OCI-LY7 (cell line): Measurements from ENCODE around the gene IRGC. TPM values are rescaled to one million over a fixed set of nuclear protein-coding genes. Genes with fewer than 3 reads are reported as not detected.

ENCODE experiments used
- BruUV-seq: library from RNA; stranded (reverse); fragments of 400-500 nt; replicated peaks from 2 replicates; lab custom pipeline; 2021; lab: Mats Ljungman, UMichigan
- CTCF ChIA-PET: fragments of 300-600 bp; sonication (Branson Sonifier 250); formaldehyde crosslinking; loops from one replicate; lab custom pipeline; 2022; ENCODE audit warnings: antibody characterized with exemption; ENCODE audit not compliant: unreplicated experiment; lab: Charles Lee
- POLR2A ChIA-PET: fragments of 300-600 bp; sonication (Branson Sonifier 250); formaldehyde crosslinking; loops from one replicate; lab custom pipeline; 2022; ENCODE audit warnings: antibody characterized with exemption; lab: Charles Lee
- DNase-seq: peaks from one replicate; pipeline ENCODE4 v3.0.0-alpha.2; 2015; ENCODE audit warnings: low spot score
- H2AFZ ChIP-seq: fragments of 200-600 bp; sonication (generic), shearing (Covaris generic); 2 replicates; pipeline ENCODE4 v1.6.1; 2014; ENCODE audit warnings: mild to moderate bottlenecking, antibody characterized with exemption, low read length, moderate library complexity
- H3K27ac ChIP-seq: fragments of 200-600 bp; sonication (generic); 2 replicates; pipeline ENCODE4 v1.5.1; 2014; ENCODE audit warnings: mixed run types, low read depth, mild to moderate bottlenecking, moderate library complexity, low read length, inconsistent platforms; ENCODE audit not compliant: poor library complexity, severe bottlenecking
- H3K36me3 ChIP-seq: fragments of 200-600 bp; sonication (generic); 2 replicates; pipeline ENCODE4 v1.6.1; 2014; ENCODE audit warnings: mild to moderate bottlenecking, antibody characterized with exemption, low read length, moderate library complexity, mixed read lengths; ENCODE audit not compliant: insufficient read depth
- H3K4me1 ChIP-seq: fragments of 200-600 bp; sonication (generic); 2 replicates; pipeline ENCODE4 v1.5.1; 2014; ENCODE audit warnings: mild to moderate bottlenecking, low read length; ENCODE audit not compliant: insufficient read depth, poor library complexity, severe bottlenecking
- H3K4me2 ChIP-seq: fragments of 200-600 bp; sonication (generic); 2 replicates; pipeline ENCODE4 v1.6.1; 2014; ENCODE audit warnings: mild to moderate bottlenecking, low read length
- H3K4me3 ChIP-seq: fragments of 200-600 bp; sonication (generic); 2 replicates; pipeline ENCODE4 v1.5.1; 2014; ENCODE audit warnings: mild to moderate bottlenecking, low read depth, low read length; ENCODE audit not compliant: poor library complexity, severe bottlenecking
- H3K79me2 ChIP-seq: fragments of 200-600 bp; sonication (generic); 2 replicates; pipeline ENCODE4 v1.6.1; 2016; ENCODE audit warnings: low read depth, mild to moderate bottlenecking, low read length, moderate library complexity, mixed read lengths; ENCODE audit not compliant: insufficient read depth
- H3K9me2 ChIP-seq: fragments of 200-600 bp; sonication (generic); 2 replicates; pipeline ENCODE4 v1.6.1; 2016; ENCODE audit warnings: mild to moderate bottlenecking, low read length, mixed read lengths; ENCODE audit not compliant: insufficient read depth
- H3K9me3 ChIP-seq: fragments of 200-600 bp; sonication (generic); 2 replicates; pipeline ENCODE4 v1.6.1; 2014; ENCODE audit warnings: mild to moderate bottlenecking, mixed run types, low read length, mixed read lengths
- H4K20me1 ChIP-seq: fragments of 200-600 bp; sonication (generic); 2 replicates; pipeline ENCODE4 v1.6.1; 2014; ENCODE audit warnings: mild to moderate bottlenecking, antibody characterized with exemption, low read length, moderate library complexity, mixed read lengths; ENCODE audit not compliant: insufficient read depth
- CTCF ChIP-seq: fragments of 200-600 bp; sonication (generic); conservative IDR thresholded peaks from 2 replicates; pipeline ENCODE4 v1.5.1; 2014; ENCODE audit warnings: mild to moderate bottlenecking, antibody characterized with exemption, low read length, moderate library complexity, mixed read lengths
- EZH2phosphoT487 ChIP-seq: fragments of 200-600 bp; sonication (generic); IDR thresholded peaks from 2 replicates; pipeline ENCODE4 v1.6.1; 2018; ENCODE audit warnings: low read depth, borderline replicate concordance, mild to moderate bottlenecking, mixed run types, antibody characterized with exemption, low read length, moderate library complexity, mixed read lengths
- intact Hi-C: fragments of 100-400 bp; cut with micrococcal nuclease; formaldehyde crosslinking; loops from one replicate; pipeline ENCODE4 v1.10.0; 2022; ENCODE audit not compliant: unreplicated experiment
- total RNA-seq, 2 experiments: library from RNA; depleted of rRNA in 1 of 2; stranded (reverse); fragments of >200 nt in 1 of 2; shearing (Covaris generic) in 1 of 2; gene quantifications; 2 replicates each; pipeline ENCODE4 v1.2.3, GENCODE V29; 2014 to 2022

IRGC gene
- total RNA-seq, 2 experiments from 2014 or later, result not detected

DNA sequence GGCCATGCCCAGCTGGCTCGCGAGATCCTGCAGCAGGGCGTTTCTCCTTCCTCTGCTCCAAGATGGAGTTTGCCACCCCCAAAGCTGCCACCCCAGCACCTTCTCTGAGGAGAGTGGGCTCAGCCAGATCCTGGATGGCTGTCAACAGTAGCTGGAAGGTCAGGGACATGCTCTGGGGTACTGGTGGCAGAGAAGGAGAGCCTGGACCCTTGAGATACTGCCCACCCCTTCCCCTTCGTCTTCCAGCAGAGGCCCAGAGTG, 11.6 kb downstream of the IRGC start:
- BruUV-seq, result no TSS peak
- Histone ChIP-seq H3K4me1 (peaks cover 15% of the 10 kb centered on the region), H3K4me2 (no peak overlapping the region), H4K20me1 (no peaks in the 10 kb centered on the region), H3K4me3 (no peak overlapping the region), H3K79me2 (no peaks in the 10 kb centered on the region), H3K27ac (no peak overlapping the region), H3K9me3 (no peaks in the 10 kb centered on the region), H3K36me3 (peaks cover 47% of the 10 kb centered on the region), H2AFZ (no peak overlapping the region), H3K9me2 (no peaks in the 10 kb centered on the region)
- ChIA-PET POLR2A (no interaction called here), CTCF (no interaction called here)
- no peak for TF ChIP-seq EZH2phosphoT487
- no peak for TF ChIP-seq CTCF
- intact Hi-C loops, result loop anchor here (10.0 kb wide), 1 partner anchor 63 kb away; no protein-coding TSS in a partner anchor
- no peak for DNase-seq

- ChIA-PET POLR2A (interaction anchor here (0.9 kb wide), 1 partner anchor 50 kb away, joined by 3 read pairs; no protein-coding TSS in a partner anchor), CTCF (no interaction called here)
- no peak for DNase-seq
- no peaks in the 10 kb centered on the region for H3K79me2 ChIP-seq
- H3K4me1 ChIP-seq, result peaks cover 10% of the 10 kb centered on the region
- H3K27ac ChIP-seq, result no peak overlapping the region
- no peak overlapping the region for H2AFZ ChIP-seq
- no peaks in the 10 kb centered on the region for H3K9me2 ChIP-seq
- TF ChIP-seq CTCF (no peak), EZH2phosphoT487 (no peak)
- H4K20me1 ChIP-seq, result no peaks in the 10 kb centered on the region
- no peak overlapping the region for H3K4me2 ChIP-seq
- H3K36me3 ChIP-seq, result peaks cover 71% of the 10 kb centered on the region
- no TSS peak for BruUV-seq
- no peak overlapping the region for H3K4me3 ChIP-seq
- intact Hi-C loops, result loop anchor here (10.0 kb wide), 1 partner anchor 65 kb away; no protein-coding TSS in a partner anchor
- no peaks in the 10 kb centered on the region for H3K9me3 ChIP-seq
These were observed 14.0 kb downstream of the IRGC start for GRCh38 chr19:43729919-43730318.

- Histone ChIP-seq H3K4me2 (no peak overlapping the region), H4K20me1 (no peaks in the 10 kb centered on the region), H2AFZ (no peak overlapping the region), H3K36me3 (peaks cover 84% of the 10 kb centered on the region), H3K4me3 (no peak overlapping the region), H3K9me2 (no peaks in the 10 kb centered on the region), H3K4me1 (no peaks in the 10 kb centered on the region), H3K79me2 (no peaks in the 10 kb centered on the region), H3K9me3 (no peaks in the 10 kb centered on the region), H3K27ac (no peak overlapping the region)
- BruUV-seq, result no TSS peak
- intact Hi-C loops, result no loop called here
- POLR2A ChIA-PET, result no interaction called here
- CTCF ChIA-PET, result no interaction called here
- DNase-seq, result no peak
- TF ChIP-seq EZH2phosphoT487 (no peak), CTCF (no peak)
These were observed 15.5 kb downstream of the IRGC start for GRCh38 chr19:43731346-43731745.
